AG04450 (cell line): ENCODE results near the gene SYT9. TPM values are rescaled to one million over a fixed set of nuclear protein-coding genes. Genes with fewer than 3 reads are reported as not detected.

Experiments
- CTCF ChIA-PET: fragments of 300-600, 350-600 bp; formaldehyde crosslinking; extraction: SDS; loops from one replicate; lab custom pipeline; 2022; ENCODE audit warnings: antibody characterized with exemption, inconsistent platforms; lab: Charles Lee
- POLR2A ChIA-PET: fragments of 350-600 bp; formaldehyde crosslinking; extraction: SDS; loops from one replicate; lab custom pipeline; 2021; ENCODE audit warnings: antibody characterized with exemption, inconsistent platforms; lab: Yijun Ruan, JAX
- DNase-seq: peaks from one replicate; pipeline ENCODE4 v3.0.0-alpha.2; 2011; ENCODE audit warnings: low read depth, low spot score
- H3K27ac ChIP-seq: one replicate; pipeline ENCODE4 v1.5.1; 2012; ENCODE audit warnings: low read depth, low read length, control low read depth
- H3K27me3 ChIP-seq: one replicate; pipeline ENCODE4 v1.6.0; 2012; ENCODE audit warnings: low read length; ENCODE audit not compliant: control insufficient read depth, insufficient read depth
- H3K4me3 ChIP-seq: 2 replicates; pipeline ENCODE4 v1.5.1; 2011; ENCODE audit warnings: mild to moderate bottlenecking, low read depth, low read length, control low read depth
- H3K9me3 ChIP-seq: 2 replicates; pipeline ENCODE4 v1.5.1; 2012; ENCODE audit warnings: low read length; ENCODE audit not compliant: control insufficient read depth, insufficient read depth
- polyA plus RNA-seq: library from polyadenylated mRNA; depleted of rRNA; stranded (reverse); fragments of >200 nt; gene quantifications from 2 replicates; pipeline ENCODE4 v1.2.3, GENCODE V29; 2011
- TF ChIP-seq, protein P1 (sequence below): IDR thresholded peaks from 2 replicates; pipeline ENCODE4 v1.5.1; 2011; ENCODE audit warnings: low read depth, low read length, control low read depth, inconsistent platforms

The SYT9 gene
- polyA plus RNA-seq, 1 experiment = not detected

DNA sequence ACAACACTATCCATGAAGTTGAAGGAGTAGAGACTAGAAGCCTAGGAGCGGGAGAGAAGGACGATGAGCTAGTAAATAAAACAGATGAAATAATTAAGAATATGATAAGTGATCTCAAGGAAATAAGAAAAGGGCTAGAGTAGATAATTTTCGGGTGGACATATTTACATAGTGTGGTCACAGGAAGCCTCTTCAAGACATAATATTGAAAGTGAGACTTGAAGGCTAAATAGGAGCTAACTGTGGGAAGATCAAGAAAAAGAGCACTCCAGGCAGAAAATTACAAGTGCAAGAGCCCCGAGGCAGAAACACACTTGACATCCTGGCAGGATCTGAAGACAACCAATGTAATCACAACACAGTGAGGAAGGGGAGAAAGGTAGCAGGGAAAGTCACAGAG lies 250.2 kb downstream of the SYT9 start:
- ChIA-PET POLR2A (no interaction called here), CTCF (interaction anchor here (1.4 kb wide), 1 partner anchor 164 kb away, joined by 3 read pairs; no protein-coding TSS in a partner anchor)
- Histone ChIP-seq H3K9me3 (no peaks in the 10 kb centered on the region), H3K27me3 (no peaks in the 10 kb centered on the region), H3K4me3 (no peak overlapping the region), H3K27ac (no peak overlapping the region)
- no peak for DNase-seq
- TF ChIP-seq, protein P1, sequence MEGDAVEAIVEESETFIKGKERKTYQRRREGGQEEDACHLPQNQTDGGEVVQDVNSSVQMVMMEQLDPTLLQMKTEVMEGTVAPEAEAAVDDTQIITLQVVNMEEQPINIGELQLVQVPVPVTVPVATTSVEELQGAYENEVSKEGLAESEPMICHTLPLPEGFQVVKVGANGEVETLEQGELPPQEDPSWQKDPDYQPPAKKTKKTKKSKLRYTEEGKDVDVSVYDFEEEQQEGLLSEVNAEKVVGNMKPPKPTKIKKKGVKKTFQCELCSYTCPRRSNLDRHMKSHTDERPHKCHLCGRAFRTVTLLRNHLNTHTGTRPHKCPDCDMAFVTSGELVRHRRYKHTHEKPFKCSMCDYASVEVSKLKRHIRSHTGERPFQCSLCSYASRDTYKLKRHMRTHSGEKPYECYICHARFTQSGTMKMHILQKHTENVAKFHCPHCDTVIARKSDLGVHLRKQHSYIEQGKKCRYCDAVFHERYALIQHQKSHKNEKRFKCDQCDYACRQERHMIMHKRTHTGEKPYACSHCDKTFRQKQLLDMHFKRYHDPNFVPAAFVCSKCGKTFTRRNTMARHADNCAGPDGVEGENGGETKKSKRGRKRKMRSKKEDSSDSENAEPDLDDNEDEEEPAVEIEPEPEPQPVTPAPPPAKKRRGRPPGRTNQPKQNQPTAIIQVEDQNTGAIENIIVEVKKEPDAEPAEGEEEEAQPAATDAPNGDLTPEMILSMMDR = no peak

DNA sequence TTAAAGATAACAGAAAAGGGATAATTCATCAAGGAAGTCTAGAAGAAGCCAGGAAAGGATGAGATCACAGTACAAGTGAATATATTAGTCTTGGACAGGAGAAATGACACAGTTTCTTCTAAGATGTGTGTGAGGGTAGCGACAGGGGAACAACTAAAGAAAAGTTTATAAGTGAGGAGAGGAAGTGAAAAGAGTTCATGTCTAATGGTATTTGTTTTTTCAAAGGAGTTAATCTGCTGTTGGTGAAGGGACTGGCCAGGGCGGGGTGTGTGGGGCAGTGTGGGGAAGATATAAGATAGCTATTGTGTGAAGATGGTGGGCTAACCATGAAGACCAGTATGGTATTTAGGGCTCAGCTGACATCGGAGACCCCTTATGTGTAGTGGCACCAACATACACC lies 254.5 kb downstream of the SYT9 start:
- H3K27ac ChIP-seq = no peak overlapping the region
- ChIA-PET POLR2A (no interaction called here), CTCF (no interaction called here)
- H3K9me3 ChIP-seq = no peaks in the 10 kb centered on the region
- peaks cover 5% of the 10 kb centered on the region for H3K27me3 ChIP-seq
- TF ChIP-seq, protein P1 = no peak
- no peak for DNase-seq
- H3K4me3 ChIP-seq = no peak overlapping the region

DNA sequence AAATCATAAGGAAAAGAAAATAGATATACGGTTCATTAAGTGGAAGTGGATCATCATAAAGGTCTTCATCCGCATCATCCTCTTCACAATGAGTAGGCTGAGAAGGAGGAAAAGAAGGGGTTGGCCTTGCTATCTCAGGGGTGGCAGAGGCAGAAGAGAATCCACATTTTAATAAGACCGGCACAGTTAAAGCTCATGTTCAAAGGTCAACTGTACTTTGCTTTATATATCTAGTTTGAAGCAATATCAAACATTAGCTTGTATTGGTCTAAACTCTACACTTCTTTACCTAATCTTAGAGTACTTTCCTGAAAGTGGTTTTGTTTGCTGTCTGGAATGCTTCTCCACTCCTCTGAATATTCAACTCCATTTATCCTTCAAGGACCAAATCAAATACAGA lies 256.4 kb downstream of the SYT9 start:
- TF ChIP-seq, protein P1 = no peak
- H3K9me3 ChIP-seq = no peaks in the 10 kb centered on the region
- H3K4me3 ChIP-seq = no peak overlapping the region
- POLR2A ChIA-PET = no interaction called here
- H3K27ac ChIP-seq = no peak overlapping the region
- H3K27me3 ChIP-seq = peaks cover 7% of the 10 kb centered on the region
- no peak for DNase-seq
- CTCF ChIA-PET = no interaction called here

DNA sequence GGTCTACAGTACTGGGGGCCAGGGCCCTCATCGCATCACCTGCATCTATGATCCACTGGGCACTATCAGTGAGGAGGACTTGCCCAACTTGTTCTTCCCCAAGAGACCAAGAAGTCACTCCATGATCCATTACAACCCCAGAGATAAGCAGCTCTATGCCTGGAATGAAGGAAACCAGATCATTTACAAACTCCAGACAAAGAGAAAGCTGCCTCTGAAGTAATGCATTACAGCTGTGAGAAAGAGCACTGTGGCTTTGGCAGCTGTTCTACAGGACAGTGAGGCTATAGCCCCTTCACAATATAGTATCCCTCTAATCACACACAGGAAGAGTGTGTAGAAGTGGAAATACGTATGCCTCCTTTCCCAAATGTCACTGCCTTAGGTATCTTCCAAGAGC lies 258.3 kb downstream of the SYT9 start:
- TF ChIP-seq, protein P1 = no peak
- no peak overlapping the region for H3K27ac ChIP-seq
- peaks cover 6% of the 10 kb centered on the region; the same call in 1 of the 2 replicates for H3K9me3 ChIP-seq
- POLR2A ChIA-PET = no interaction called here
- CTCF ChIA-PET = interaction anchor here (0.8 to 1.3 kb wide), 4 partner anchors 62 to 182 kb away, joined by 3 to 4 read pairs (median 4); no protein-coding TSS in a partner anchor
- no peak for DNase-seq
- peaks cover 16% of the 10 kb centered on the region for H3K27me3 ChIP-seq
- no peak overlapping the region for H3K4me3 ChIP-seq

DNA sequence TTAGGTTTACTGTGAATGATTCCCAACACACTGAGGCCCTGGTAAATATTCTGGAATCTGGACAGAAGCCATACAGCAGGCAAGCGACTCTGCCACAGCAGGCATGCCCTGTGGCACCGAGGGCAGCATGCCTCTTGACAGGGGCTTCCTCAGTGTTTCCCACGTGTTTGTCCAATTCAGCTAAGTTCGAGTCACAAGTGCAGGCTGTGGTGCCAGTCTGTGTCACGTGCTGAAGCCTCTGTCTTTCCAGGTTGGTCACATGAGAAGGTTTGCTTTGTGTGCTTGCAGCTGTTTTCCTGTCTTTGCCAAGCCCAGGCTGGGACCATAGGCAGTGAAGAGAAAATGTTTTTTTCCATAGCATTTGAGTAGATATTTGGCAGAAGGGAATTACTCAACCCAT lies 259.7 kb downstream of the SYT9 start:
- TF ChIP-seq, protein P1 = no peak
- ChIA-PET CTCF (interaction anchor here (1.1 kb wide), 1 partner anchor 146 kb away, joined by 4 read pairs; no protein-coding TSS in a partner anchor), POLR2A (no interaction called here)
- Histone ChIP-seq H3K27me3 (peaks cover 26% of the 10 kb centered on the region), H3K4me3 (no peak overlapping the region), H3K27ac (no peak overlapping the region), H3K9me3 (peaks cover 6% of the 10 kb centered on the region; the same call in 1 of the 2 replicates)
- DNase-seq = no peak
